ENCODE data around the gene RGS7. TPM values are rescaled to one million over a fixed set of nuclear protein-coding genes. Genes with fewer than 3 reads are reported as not detected.

The RGS7 gene
- total RNA-seq, 1 experiment from 2014 or later, result 1.5 TPM

GRCh38 chr1:241077386-241078147 is 279.4 kb downstream of the RGS7 start:
- Histone ChIP-seq H3K56ac (ENCODE audit: insufficient read length, low read depth, low read length) (no peak overlapping the region), H3K4ac (ENCODE audit: low read depth, low read length) (no peak overlapping the region), H3K9me3 (ENCODE audit: control insufficient read depth, low read depth, low read length) (no peaks in the 10 kb centered on the region), H2BK15ac (ENCODE audit: low read depth, low read length) (no peak overlapping the region), H3T11ph (ENCODE audit: low read length) (no peak overlapping the region), H2AFZ (ENCODE audit: low read length) (no peak overlapping the region), H3K4me1 (ENCODE audit: insufficient read depth, low read length) (no peaks in the 10 kb centered on the region; the same call in 1 of the 2 replicates), H2BK20ac (ENCODE audit: low read depth, low read length, poor library complexity, severe bottlenecking) (no peak overlapping the region), H3K79me2 (ENCODE audit: insufficient read depth, low read length) (no peaks in the 10 kb centered on the region), H3K23me2 (ENCODE audit: insufficient read length, low read depth, low read length, poor library complexity, severe bottlenecking) (no peaks in the 10 kb centered on the region), H3K18ac (ENCODE audit: insufficient read length, low read depth, low read length) (peak overlapping the region; percentile 15), H2BK12ac (ENCODE audit: insufficient read length, low read depth, low read length) (no peak overlapping the region), H3K23ac (ENCODE audit: insufficient read length, low read depth, low read length) (no peak overlapping the region), H4K91ac (ENCODE audit: insufficient read length, low read depth, low read length) (no peak overlapping the region), H3K9ac (ENCODE audit: extremely low read depth, insufficient read length, low read length) (no peak overlapping the region), H3K79me1 (ENCODE audit: insufficient read depth, low read depth, low read length, poor library complexity, severe bottlenecking) (no peaks in the 10 kb centered on the region), H3K4me2 (ENCODE audit: insufficient read depth, insufficient read length, low read length) (no peak overlapping the region), H4K5ac (ENCODE audit: insufficient read length, low read depth, low read length) (no peak overlapping the region), H4K20me1 (ENCODE audit: control insufficient read depth, insufficient read depth, insufficient read length) (no peaks in the 10 kb centered on the region), H3K27me3 (ENCODE audit: insufficient read depth, low read length) (no peaks in the 10 kb centered on the region), H4K8ac (replicated peaks; ENCODE audit: insufficient read length, low read depth, low read length) (no peak overlapping the region), H2BK5ac (ENCODE audit: insufficient read length, low read length) (no peak overlapping the region), H2BK120ac (ENCODE audit: low read depth, low read length, poor library complexity, severe bottlenecking) (no peak overlapping the region), H3K14ac (ENCODE audit: insufficient read depth, low read length) (no peak overlapping the region), H2AK5ac (ENCODE audit: insufficient read length, low read length) (no peak overlapping the region), H3K27ac (ENCODE audit: insufficient read length, low read depth, low read length) (no peak overlapping the region)
- DNase-seq, result no peak
- Mint-ChIP-seq H3K27ac (peak overlapping the region in 2 of 3 experiments; percentile 13 to 32; a peak in 4 of 7 replicates), H3K27me3 (ENCODE audit: low read depth) (no peaks in the 10 kb centered on the region), H3K36me3 (ENCODE audit: insufficient read depth in 1 of 3, low read depth in 3 of 3) (no peaks in the 10 kb centered on the region), H3K4me1 (peaks cover 15 to 18% of the 10 kb centered on the region in 2 experiments), H3K4me3 (no peak overlapping the region), H3K9me3 (no peaks in the 10 kb centered on the region)
- no peak for TF ChIP-seq CTCF (conservative IDR thresholded peaks at IDR 0.05)
- WGBS (ENCODE audit: extremely low coverage, insufficient read length, low lambda C conversion rate), result no CpG with 5 or more reads among the region's 11 CpGs
